A549 treated with AZD9567 at 1 μM for 4 hours (cell line): ENCODE measurements around the gene C1QL4. TPM values are rescaled to one million over a fixed set of nuclear protein-coding genes. Genes with fewer than 3 reads are reported as not detected.

ENCODE experiments used
- total RNA-seq: library from RNA; stranded (reverse); fragments of 200-300 nt; extraction: Qiagen RNA extraction; gene quantifications from 5 replicates; pipeline ENCODE4 v1.2.3, GENCODE V29; 2022; ENCODE audit not compliant: insufficient read depth

The C1QL4 gene
- total RNA-seq, result 2.9 to 6.8 TPM (median 5.5 TPM) in 5 replicates

DNA sequence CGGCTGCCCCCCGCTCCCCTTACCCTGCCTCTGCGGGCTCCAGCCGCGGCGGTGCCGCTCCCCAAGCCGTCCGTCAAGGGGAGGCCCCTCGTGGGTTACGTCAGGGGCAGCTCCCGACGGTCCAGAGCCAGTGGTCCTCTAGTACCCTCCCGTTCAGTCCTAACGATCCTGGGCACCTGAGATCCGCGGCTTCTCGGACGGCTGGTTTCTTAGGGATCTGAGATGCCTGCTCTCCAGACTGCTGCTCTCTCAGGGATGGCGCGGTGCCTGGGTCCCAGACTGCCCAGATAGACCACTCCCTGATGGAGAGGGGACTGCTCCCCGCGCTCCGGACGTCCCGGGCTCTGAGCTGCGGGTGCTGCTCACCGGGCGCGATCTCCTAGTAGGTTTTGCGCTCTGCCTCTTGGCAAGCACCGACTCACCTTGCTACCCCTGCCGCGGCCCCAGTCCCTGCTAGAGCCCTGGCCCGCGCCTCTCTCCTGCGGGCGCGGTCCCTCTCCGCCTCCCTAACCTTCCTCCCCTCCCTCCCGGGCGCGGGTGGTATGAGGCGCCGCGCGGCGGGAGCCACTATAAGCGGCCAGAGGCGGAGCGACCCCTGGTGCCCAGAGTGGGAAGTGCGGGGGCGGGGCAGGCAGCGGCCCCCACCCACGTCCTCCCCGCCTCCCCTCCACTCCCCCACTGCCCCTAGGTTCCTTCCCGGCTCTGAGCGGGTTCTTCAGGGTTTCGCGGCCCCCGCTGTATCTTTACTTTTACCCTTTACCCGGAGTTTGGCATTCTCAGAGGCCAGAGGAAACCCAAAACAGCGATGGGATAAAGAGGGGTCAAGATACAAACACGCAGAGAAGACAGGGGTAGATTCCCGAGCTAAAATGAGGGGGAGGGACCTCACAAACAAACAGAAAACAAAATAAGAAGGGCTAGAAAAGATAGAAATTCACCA, at the start of gene C1QL4:
C1QL4 (minus strand) TSS at position 544 of the 940 bp plus-strand sequence. CDS start 711 bp downstream, outside the sequence.

DNA sequence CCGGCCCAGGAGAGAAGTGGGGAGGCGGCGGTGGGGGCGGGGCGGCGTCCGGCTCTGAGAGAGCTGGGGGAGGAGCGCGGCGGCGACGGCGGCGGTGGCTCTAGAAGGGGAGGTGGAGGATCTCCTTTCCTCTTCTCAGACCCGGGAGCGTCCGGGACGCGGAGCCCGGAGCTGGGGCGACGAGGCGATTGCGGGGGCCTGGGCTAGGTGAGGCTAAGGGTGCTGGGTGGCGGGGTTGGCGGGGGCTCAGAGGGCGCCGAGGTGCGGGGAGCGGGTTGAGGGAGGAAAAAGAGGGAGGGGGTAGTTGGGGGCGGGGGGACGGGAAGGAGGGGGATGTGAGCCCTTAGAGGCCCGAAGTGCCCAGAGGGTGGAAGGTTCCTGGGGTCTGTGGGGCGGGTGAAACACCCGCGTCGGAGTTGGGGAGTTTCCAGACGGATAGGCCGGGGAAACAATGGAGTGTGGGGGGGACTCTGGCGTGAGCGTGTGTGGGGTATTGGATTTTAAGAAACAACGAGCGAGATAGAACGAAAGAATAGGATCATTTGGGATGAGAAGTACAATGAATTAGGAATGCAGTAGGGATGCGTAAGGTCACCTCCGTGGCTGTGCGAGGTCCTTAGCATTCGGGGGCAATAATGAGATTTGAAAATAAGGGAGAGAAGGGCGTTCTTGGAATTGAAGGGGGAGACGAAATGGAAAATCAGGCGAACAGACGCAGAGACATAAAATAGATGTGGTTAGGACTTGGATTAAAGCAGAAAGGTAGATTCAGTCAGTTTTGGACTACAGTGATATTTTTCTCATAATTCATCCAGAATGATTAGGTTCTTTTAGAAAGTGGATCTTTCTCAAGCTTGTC, 30.6 kb upstream of the C1QL4 start, which contains the start of gene SPATS2:
SPATS2 (plus strand) TSS at position 82 of the 859 bp plus-strand sequence. CDS start 93,551 bp downstream, outside the sequence.

DNA sequence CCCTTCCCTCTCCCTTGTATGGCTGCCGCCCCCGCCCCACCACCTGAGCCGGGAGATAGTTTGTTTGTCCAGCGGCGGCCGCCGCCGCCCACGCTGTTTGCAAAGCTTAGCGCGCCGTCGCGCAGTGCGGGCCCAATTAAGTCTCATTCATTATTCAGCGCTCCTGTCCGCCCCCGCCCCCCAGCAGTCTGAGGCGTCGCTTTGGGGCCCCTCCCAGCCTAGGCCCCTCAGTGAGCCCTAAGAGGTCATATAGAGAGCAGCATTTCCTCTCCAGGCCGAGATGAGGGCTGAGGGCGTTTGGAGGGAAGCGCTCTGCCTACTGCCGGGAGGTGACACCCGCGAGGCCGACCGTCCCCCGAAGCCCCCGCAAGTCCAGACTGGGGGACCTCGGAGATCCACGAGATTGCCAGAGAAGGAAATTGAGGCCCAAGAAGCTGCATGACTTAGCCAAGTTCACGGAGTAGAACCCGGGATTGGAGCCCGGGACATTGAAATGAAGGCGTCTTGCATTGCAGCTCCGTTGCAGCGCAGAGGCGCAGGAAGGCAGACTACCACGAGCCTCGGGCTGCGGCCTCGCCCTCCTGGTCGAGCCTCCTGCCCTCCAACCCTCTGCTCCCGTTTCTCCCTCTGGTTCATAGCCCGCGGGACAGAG, 9.8 kb upstream of the C1QL4 start, which contains the start of gene DNAJC22:
DNAJC22 (plus strand) TSS at position 230 of the 652 bp plus-strand sequence. CDS start 1,985 bp downstream, outside the sequence.

DNA sequence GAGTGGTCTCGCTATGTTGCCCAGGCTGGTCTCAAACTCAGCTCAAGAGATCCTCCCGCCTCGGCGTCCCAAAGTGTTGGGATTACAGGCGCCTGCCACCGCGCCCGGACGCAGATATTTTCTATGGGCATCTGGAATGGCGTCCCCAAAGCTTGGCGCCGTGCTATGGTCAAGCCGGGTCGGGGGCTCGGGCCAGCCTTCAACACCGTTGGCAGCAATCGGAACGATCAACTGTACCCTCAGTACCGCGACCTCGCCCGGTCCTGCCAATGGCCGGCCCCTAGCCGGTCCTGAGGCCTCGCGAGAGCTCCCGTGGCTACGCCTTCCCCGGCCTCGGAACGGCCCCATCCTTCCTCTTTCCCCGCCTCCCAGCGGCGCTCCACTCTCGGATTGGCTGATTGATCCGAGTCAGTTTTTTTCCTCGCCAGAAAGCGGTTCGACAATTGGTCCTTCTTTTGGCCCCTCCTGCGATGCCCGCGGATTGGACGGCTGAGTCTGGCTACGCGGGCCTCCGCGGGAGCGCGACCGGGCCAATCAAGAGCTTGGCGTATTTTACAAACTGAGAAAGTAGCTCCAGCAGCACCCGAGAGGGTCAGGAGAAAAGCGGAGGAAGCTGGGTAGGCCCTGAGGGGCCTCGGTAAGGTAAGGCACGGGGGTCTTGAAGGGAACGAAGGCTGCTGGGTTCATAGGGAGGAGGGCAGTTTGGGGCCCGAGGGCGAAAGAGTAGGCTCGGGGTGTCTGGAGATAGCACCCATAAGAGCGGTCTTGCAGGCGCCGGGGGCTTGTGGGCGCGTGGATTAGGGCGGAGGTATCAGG, 14.1 kb downstream of the C1QL4 start, which contains the start of gene TROAP:
TROAP (plus strand) TSS at position 548 of the 816 bp plus-strand sequence. CDS start 354 bp downstream, outside the sequence.

DNA sequence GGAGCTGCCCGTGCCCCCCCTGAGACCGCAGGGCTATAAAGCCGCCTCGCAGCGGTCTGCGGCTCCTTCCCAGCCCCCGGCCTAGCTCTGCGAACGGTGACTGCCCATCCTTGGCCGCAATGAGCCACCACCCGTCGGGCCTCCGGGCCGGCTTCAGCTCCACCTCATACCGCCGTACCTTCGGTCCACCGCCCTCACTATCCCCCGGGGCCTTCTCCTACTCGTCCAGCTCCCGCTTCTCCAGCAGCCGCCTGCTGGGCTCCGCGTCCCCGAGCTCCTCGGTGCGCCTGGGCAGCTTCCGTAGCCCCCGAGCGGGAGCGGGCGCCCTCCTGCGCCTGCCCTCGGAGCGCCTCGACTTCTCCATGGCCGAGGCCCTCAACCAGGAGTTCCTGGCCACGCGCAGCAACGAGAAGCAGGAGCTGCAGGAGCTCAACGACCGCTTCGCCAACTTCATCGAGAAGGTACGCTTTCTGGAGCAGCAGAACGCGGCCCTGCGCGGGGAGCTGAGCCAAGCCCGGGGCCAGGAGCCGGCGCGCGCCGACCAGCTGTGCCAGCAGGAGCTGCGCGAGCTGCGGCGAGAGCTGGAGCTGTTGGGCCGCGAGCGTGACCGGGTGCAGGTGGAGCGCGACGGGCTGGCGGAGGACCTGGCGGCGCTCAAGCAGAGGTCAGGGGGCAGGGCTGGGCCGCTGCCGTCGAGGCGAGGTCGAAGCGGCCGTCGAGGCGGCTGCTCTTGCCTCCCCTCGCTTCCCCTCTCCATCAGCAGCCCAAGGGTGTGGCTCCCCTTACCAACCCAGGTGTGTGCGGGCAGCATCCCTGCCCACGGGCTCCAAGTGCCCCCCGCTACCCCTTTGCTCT, 41.7 kb downstream of the C1QL4 start, which contains the start of gene PRPH:
PRPH (plus strand) TSS at position 66 of the 855 bp plus-strand sequence; CDS start at position 120, 54 bp downstream.

Other genes starting within 250 kb of the C1QL4 start
- gene DHH, start 242.4 kb downstream of the C1QL4 start, total RNA-seq, result 0.06 TPM in 1 of 5 replicates, not detected in the others
- gene LMBR1L, start 226.3 kb downstream of the C1QL4 start, total RNA-seq, result 11.5 to 19.4 TPM (median 17.1 TPM) in 5 replicates
- gene TUBA1B, start 205.8 kb downstream of the C1QL4 start, total RNA-seq, result 2,309 to 2,621 TPM (median 2,411 TPM) in 5 replicates
- 188 to 279 TPM (median 226 TPM) in 5 replicates for gene TUBA1A, start 148.1 kb downstream of the C1QL4 start, total RNA-seq
- 1,668 to 2,355 TPM (median 1,781 TPM) in 5 replicates for gene TUBA1C, start 72.1 kb downstream of the C1QL4 start, total RNA-seq
- gene PRPH, start 42.0 kb downstream of the C1QL4 start, total RNA-seq, result 1.3 to 2.2 TPM (median 1.5 TPM) in 4 of 5 replicates, not detected in the other
- 82.9 to 107 TPM (median 88.6 TPM) in 5 replicates for gene TROAP, start 13.9 kb downstream of the C1QL4 start, total RNA-seq
- gene DNAJC22, start 9.7 kb upstream of the C1QL4 start, total RNA-seq, result 13.9 to 18.5 TPM (median 16.9 TPM) in 5 replicates
- gene SPATS2, start 30.3 kb upstream of the C1QL4 start, total RNA-seq, result 22.4 to 46.4 TPM (median 29.8 TPM) in 5 replicates
- gene KCNH3, start 201.8 kb upstream of the C1QL4 start, total RNA-seq, result 0.83 to 2.7 TPM (median 2.3 TPM) in 5 replicates
- 56.3 to 70.2 TPM (median 64.4 TPM) in 5 replicates for gene MCRS1, start 231.0 kb upstream of the C1QL4 start, total RNA-seq